Mesodermal cell (in vitro differentiated cells): ENCODE results near the gene ZNF304.

ENCODE experiments used
- H3K27ac ChIP-seq: 2 replicates; pipeline ENCODE4 v1.7.0; 2013; ENCODE audit warnings: mild to moderate bottlenecking, low read depth, low read length, moderate library complexity; ENCODE audit not compliant: severe bottlenecking
- H3K36me3 ChIP-seq: 2 replicates; pipeline ENCODE4 v1.7.1; 2013; ENCODE audit warnings: mild to moderate bottlenecking, low read length, moderate library complexity; ENCODE audit not compliant: control insufficient read depth, insufficient read depth
- H3K4me1 ChIP-seq: one replicate; pipeline ENCODE4 v1.7.1; 2013; ENCODE audit warnings: mild to moderate bottlenecking, low read length; ENCODE audit not compliant: insufficient read depth, control insufficient read depth, poor library complexity, severe bottlenecking
- H3K4me3 ChIP-seq: 2 replicates; pipeline ENCODE4 v1.7.0; 2013; ENCODE audit warnings: low read length, control low read depth, mild to moderate bottlenecking; ENCODE audit not compliant: insufficient read depth, poor library complexity, severe bottlenecking; ENCODE audit errors: extremely low read depth
- H3K9me3 ChIP-seq: 2 replicates; pipeline ENCODE4 v1.7.1; 2013; ENCODE audit warnings: mild to moderate bottlenecking, low read length, moderate library complexity; ENCODE audit not compliant: control insufficient read depth
- WGBS, 2 experiments: methylation state at CpG; one replicate each; pipeline ENCODE4 v1.1.5; 2013; ENCODE audit warnings: missing lambda C conversion rate in 2 of 2; ENCODE audit not compliant: insufficient coverage in 2 of 2; 5-methylcytosine and 5-hydroxymethylcytosine counted together

ZNF304 gene

GRCh38 chr19:57389194-57389729 lies 38.2 kb downstream of the ZNF304 start:
- peak overlapping the region; percentile 79 for H3K4me3 ChIP-seq
- H3K9me3 ChIP-seq, result no peaks in the 10 kb centered on the region
- H3K36me3 ChIP-seq, result peaks cover 11% of the 10 kb centered on the region
- H3K4me1 ChIP-seq, result no peaks in the 10 kb centered on the region
- H3K27ac ChIP-seq, result peak overlapping the region; percentile 66
- 53 to 66% methylated on average over 4 to 7 of the region's 11 CpGs for WGBS, 2 experiments

GRCh38 chr19:57389730-57390598 lies 38.9 kb downstream of the ZNF304 start, which contains the start of gene ZNF548:
Gene ZNF548 (plus strand): TSS chr19:57389854. CDS start chr19:57390100, 246 bp downstream.
- Histone ChIP-seq H3K9me3 (no peaks in the 10 kb centered on the region), H3K4me3 (peak within 1 kb of the TSS; percentile 79)
- 1% methylated on average over 43 to 46 of the region's 50 CpGs for whole genome bisulfite sequencing, 2 experiments

GRCh38 chr19:57395710-57396109 lies 44.6 kb downstream of the ZNF304 start:
- H3K4me3 ChIP-seq, result no peak overlapping the region
- no peaks in the 10 kb centered on the region for H3K9me3 ChIP-seq
- peaks cover 54% of the 10 kb centered on the region for H3K36me3 ChIP-seq
- 96 to 98% methylated on average over 4 of the region's 5 CpGs for WGBS, 2 experiments
- H3K4me1 ChIP-seq, result no peaks in the 10 kb centered on the region
- no peak overlapping the region for H3K27ac ChIP-seq

More at GRCh38 chr19:57389730-57390598, 38.9 kb downstream of the ZNF304 start, which contains the start of gene ZNF548:
- Histone ChIP-seq H3K27ac (peak within 1 kb of the TSS; percentile 99), H3K36me3 (peaks cover 14% of the 10 kb centered on the region), H3K4me1 (no peaks in the 10 kb centered on the region)

- H3K9me3 ChIP-seq, result peaks cover 9% of the 10 kb centered on the region
- H3K4me3 ChIP-seq, result no peak overlapping the region
- H3K27ac ChIP-seq, result no peak overlapping the region
- peaks cover 46% of the 10 kb centered on the region for H3K36me3 ChIP-seq
- WGBS, 2 experiments, result 71 to 100% methylated on average over 1 to 3 of the region's 5 CpGs
- H3K4me1 ChIP-seq, result no peaks in the 10 kb centered on the region
Observed at GRCh38 chr19:57398868-57399267, 47.8 kb downstream of the ZNF304 start.

- Histone ChIP-seq H3K4me1 (no peaks in the 10 kb centered on the region), H3K27ac (no peak overlapping the region), H3K9me3 (peaks cover 10% of the 10 kb centered on the region), H3K4me3 (no peak overlapping the region), H3K36me3 (peaks cover 8% of the 10 kb centered on the region)
- WGBS, 2 experiments, result 93 to 99% methylated on average over 9 of the region's 9 CpGs
Observed at GRCh38 chr19:57403737-57404563, 52.9 kb downstream of the ZNF304 start.

GRCh38 chr19:57406516-57407123 lies 55.5 kb downstream of the ZNF304 start:
- H3K4me3 ChIP-seq, result no peak overlapping the region
- H3K36me3 ChIP-seq, result no peaks in the 10 kb centered on the region
- H3K27ac ChIP-seq, result no peak overlapping the region
- peaks cover 10% of the 10 kb centered on the region for H3K9me3 ChIP-seq
- WGBS, 2 experiments, result 16 to 17% methylated on average over 7 of the region's 8 CpGs
- H3K4me1 ChIP-seq, result no peaks in the 10 kb centered on the region
